DND-41 (cell line): ENCODE data around the gene PGF.

Source experiments
- CTCF ChIP-seq: IDR thresholded peaks from 2 replicates; pipeline ENCODE4 v1.5.1; 2012; ENCODE audit warnings: borderline replicate concordance, low read length, moderate library complexity, mild to moderate bottlenecking; ENCODE audit not compliant: poor library complexity, severe bottlenecking; ENCODE audit errors: extremely low read depth
- EZH2 ChIP-seq: IDR thresholded peaks from 3 replicates; pipeline ENCODE4 v1.6.1; 2012; ENCODE audit warnings: borderline replicate concordance, low read depth, mild to moderate bottlenecking, moderate library complexity, low read length, inconsistent platforms; ENCODE audit not compliant: severe bottlenecking

GRCh38 chr14:74959596-74960180 is 4.3 kb upstream of the PGF start:
- TF ChIP-seq CTCF (no peak), EZH2 (no peak)
